Esophagus muscularis mucosa (tissue), 4 donors: Measurements from ENCODE around the gene MAP2K6. TPM values are rescaled to one million over a fixed set of nuclear protein-coding genes. Genes with fewer than 3 reads are reported as not detected.
A peak's percentile ranks its signal among the peaks of the same experiment; 100 is the strongest.

ENCODE experiments used
- DNase-seq: peaks from one replicate; pipeline ENCODE4 v3.0.0-alpha.2; 2017; ENCODE audit errors: extremely low spot score
- H3K27ac ChIP-seq, 4 donors: fragments of 200-600 bp; sonication (generic); replicated peaks in 1 of 4; 1 replicate in 3 of 4; 2 replicates in 1 of 4; pipeline ENCODE4 v1.5.1; 2016 to 2019; ENCODE audit warnings: mild to moderate bottlenecking in 1 of 4
- H3K27me3 ChIP-seq, 4 donors: fragments of 200-600 bp; sonication (generic); one replicate each; pipeline versions ENCODE4 v1.5.1 to v1.6.0; 2016 to 2019
- H3K36me3 ChIP-seq, 4 donors: fragments of 200-600 bp; sonication (generic); one replicate each; pipeline ENCODE4 v1.5.1; 2016 to 2019
- H3K4me1 ChIP-seq, 4 donors: fragments of 200-600 bp; sonication (generic); one replicate each; pipeline ENCODE4 v1.5.1; 2016 to 2019
- H3K4me3 ChIP-seq, 4 donors: fragments of 200-600 bp; sonication (generic); 1 replicate in 2 of 4; 2 replicates in 2 of 4; pipeline ENCODE4 v1.5.1; 2016 to 2019; ENCODE audit warnings: mild to moderate bottlenecking in 4 of 4, moderate library complexity in 1 of 4
- H3K9me3 ChIP-seq, 4 donors: fragments of 200-600 bp; sonication (generic); 1 replicate in 3 of 4; 2 replicates in 1 of 4; pipeline ENCODE4 v1.5.1; 2016 to 2019
- CTCF ChIP-seq, 3 experiments: fragments of 200-600 bp in 2 of 3; fragments of 450-650 bp in 1 of 3; sonication (generic) in 2 of 3; IDR thresholded peaks; one replicate each; pipeline ENCODE4 v1.5.1; 2017 to 2019; ENCODE audit warnings: antibody characterized with exemption in 3 of 3, mild to moderate bottlenecking in 2 of 3, moderate library complexity in 1 of 3
- EP300 ChIP-seq: sonication (generic); formaldehyde crosslinking; IDR thresholded peaks from one replicate; pipeline ENCODE4 v1.6.1; 2017; ENCODE audit warnings: antibody characterized with exemption
- POLR2A ChIP-seq: fragments of 450-650 bp; IDR thresholded peaks from one replicate; pipeline ENCODE4 v1.6.1; 2017; ENCODE audit warnings: antibody characterized with exemption, moderate library complexity, mild to moderate bottlenecking, low read depth
- POLR2AphosphoS5 ChIP-seq, 2 donors: sonication (generic); formaldehyde crosslinking; IDR thresholded peaks; one replicate each; pipeline ENCODE4 v1.6.1; 2017; ENCODE audit warnings: antibody characterized with exemption in 2 of 2
- WGBS: methylation state at CpG from one replicate; pipeline ENCODE4 v1.1.5; 2018; 5-methylcytosine and 5-hydroxymethylcytosine counted together
- intact Hi-C: fragments of 100-400 bp; cut with DNase I; formaldehyde crosslinking; loops from one replicate; pipeline ENCODE4 v1.15.1; 2023
- total RNA-seq, 4 donors: library from RNA; depleted of rRNA; stranded (reverse); fragments of >200 nt; gene quantifications; one replicate each; pipeline versions ENCODE4 v1.1.0 to v1.2.1, GENCODE V29; 2016

MAP2K6 gene
- total RNA-seq, 4 donors from 2014 or later, result 0.83 to 3.1 (median 1.5) TPM

GRCh38 chr17:69575346-69575761 is 160.9 kb downstream of the MAP2K6 start:
- no peak for DNase-seq
- WGBS, result 12% methylated on average over 2 of the region's 2 CpGs
- Histone ChIP-seq H3K4me1 (peaks cover 19 to 38% (median 30%) of the 10 kb centered on the region in 4 donors), H3K9me3 (no peaks in the 10 kb centered on the region), H3K36me3 (no peaks in the 10 kb centered on the region), H3K27ac (peak overlapping the region; percentile 46 to 69 (median 65)), H3K4me3 (no peak overlapping the region), H3K27me3 (no peaks in the 10 kb centered on the region)
- intact Hi-C loops, result no loop called here
- TF ChIP-seq POLR2AphosphoS5 (IDR thresholded peaks at IDR 0.05), result peak in 1 of 2 donors; percentile 20
- no peak for TF ChIP-seq CTCF (IDR thresholded peaks at IDR 0.05)

GRCh38 chr17:69577098-69577497 is 162.6 kb downstream of the MAP2K6 start:
- no peaks in the 10 kb centered on the region for H3K9me3 ChIP-seq
- WGBS, result 93% methylated on average over 7 of the region's 7 CpGs
- H3K36me3 ChIP-seq, result no peaks in the 10 kb centered on the region
- TF ChIP-seq EP300 (no peak), POLR2A (no peak), CTCF (IDR thresholded peaks at IDR 0.05) (no peak), POLR2AphosphoS5 (IDR thresholded peaks at IDR 0.05) (no peak)
- peaks cover 24 to 35% (median 30%) of the 10 kb centered on the region in 4 donors for H3K4me1 ChIP-seq
- DNase-seq, result no peak
- no peaks in the 10 kb centered on the region for H3K27me3 ChIP-seq
- intact Hi-C loops, result no loop called here
- no peak overlapping the region for H3K4me3 ChIP-seq
- H3K27ac ChIP-seq, result no peak overlapping the region

- no peaks in the 10 kb centered on the region for H3K9me3 ChIP-seq
- H3K4me3 ChIP-seq, result no peak overlapping the region
- no peak for TF ChIP-seq CTCF (IDR thresholded peaks at IDR 0.05)
- TF ChIP-seq EP300, result no peak
- no peak for TF ChIP-seq POLR2A
- no peak for TF ChIP-seq POLR2AphosphoS5 (IDR thresholded peaks at IDR 0.05)
- no peaks in the 10 kb centered on the region for H3K36me3 ChIP-seq
- DNase-seq, result no peak
- intact Hi-C loops, result no loop called here
- WGBS, result 85% methylated on average over 4 of the region's 4 CpGs
- no peaks in the 10 kb centered on the region for H3K27me3 ChIP-seq
- H3K27ac ChIP-seq, result no peak overlapping the region
- H3K4me1 ChIP-seq, result peaks cover 24 to 27% (median 26%) of the 10 kb centered on the region in 4 donors
These were observed 164.0 kb downstream of the MAP2K6 start for GRCh38 chr17:69578385-69578936.

- Histone ChIP-seq H3K9me3 (no peaks in the 10 kb centered on the region), H3K4me3 (no peak overlapping the region), H3K36me3 (no peaks in the 10 kb centered on the region), H3K4me1 (peaks cover 10 to 14% (median 10%) of the 10 kb centered on the region in 4 donors), H3K27ac (no peak overlapping the region), H3K27me3 (no peaks in the 10 kb centered on the region)
- WGBS, result 91% methylated on average over 5 of the region's 5 CpGs
- intact Hi-C loops, result no loop called here
- DNase-seq, result no peak
- TF ChIP-seq CTCF (IDR thresholded peaks at IDR 0.05) (no peak), POLR2AphosphoS5 (IDR thresholded peaks at IDR 0.05) (no peak), EP300 (no peak), POLR2A (no peak)
These were observed 165.6 kb downstream of the MAP2K6 start for GRCh38 chr17:69579961-69580677.
